ENCODE results near the gene CFAP74. TPM values are rescaled to one million over a fixed set of nuclear protein-coding genes. Genes with fewer than 3 reads are reported as not detected.
A peak's percentile ranks its signal among the peaks of the same experiment; 100 is the strongest.

Gene CFAP74
- total and polyA plus RNA-seq, 12 donors: 0.03 TPM; not detected in 11

GRCh38 chr1:1919304-1920056 is 84.1 kb downstream of the CFAP74 start:
- Histone ChIP-seq H3K4me1 (peaks cover 10 to 19% (median 13%) of the 10 kb centered on the region in 9 donors), H3K9me3 (no peaks in the 10 kb centered on the region), H3K4me3 (peak overlapping the region in 9 of 10 donors; percentile 36 to 73 (median 57)), H3K27me3 (no peaks in the 10 kb centered on the region), H3K27ac (peak overlapping the region in 9 of 10 donors; percentile 4 to 65 (median 49)), H3K36me3 (no peaks in the 10 kb centered on the region)
- WGBS, 2 donors: 9% methylated on average over 56 to 62 of the region's 62 CpGs
- TF ChIP-seq CTCF (IDR thresholded peaks at IDR 0.05): no peak
- peak; percentile 98 to 100 for DNase-seq
- ATAC-seq: peak; percentile 87 to 96 (median 93)
- intact Hi-C loops (cut with DNase I): no loop called here

DNA sequence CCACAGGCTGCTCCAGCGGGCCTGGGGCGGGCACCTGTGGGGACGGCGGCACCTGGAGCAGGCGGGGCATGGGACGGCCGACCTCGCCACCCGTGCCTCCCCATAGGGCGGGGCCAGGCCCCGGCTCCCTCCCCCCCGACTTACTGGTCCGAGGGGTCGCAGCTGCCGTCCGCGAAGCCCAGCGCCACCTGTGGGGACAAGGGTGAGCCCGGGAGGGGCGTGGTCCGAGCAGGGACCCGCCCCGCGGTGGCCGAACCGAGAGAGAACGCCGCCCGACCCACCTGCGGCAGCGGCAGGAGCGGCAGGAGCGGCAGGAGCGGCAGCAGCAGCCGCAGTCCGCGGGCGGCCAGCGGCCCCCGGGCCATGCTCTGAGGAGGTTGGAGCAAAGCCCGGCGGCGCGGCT is 84.7 kb downstream of the CFAP74 start, which contains the start of gene TMEM52:
Gene TMEM52, minus strand, starts transcription at position 379 of the 403 bp plus-strand sequence. Its CDS starts 14 bp downstream, at position 365.
- ATAC-seq: peak in 1 of 8 donors; percentile 28
- no peaks in the 10 kb centered on the region for H3K36me3 ChIP-seq
- peak in 1 of 9 donors; percentile 15 for TF ChIP-seq CTCF (IDR thresholded peaks at IDR 0.05)
- no peak for DNase-seq
- H3K4me1 ChIP-seq: peaks cover 10 to 19% (median 13%) of the 10 kb centered on the region in 9 donors
- intact Hi-C loops (cut with DNase I): no loop called here
- peak within 1 kb of the TSS in 9 of 10 donors; percentile 4 to 65 (median 49) for H3K27ac ChIP-seq
- peak within 1 kb of the TSS; percentile 31 to 73 (median 56) for H3K4me3 ChIP-seq
- H3K9me3 ChIP-seq: no peaks in the 10 kb centered on the region
- H3K27me3 ChIP-seq: no peaks in the 10 kb centered on the region
- WGBS, 2 donors: 1% methylated on average over 23 to 44 of the region's 44 CpGs

GRCh38 chr1:1917995-1918900 is 85.3 kb downstream of the CFAP74 start:
- no peak for TF ChIP-seq CTCF (IDR thresholded peaks at IDR 0.05)
- ATAC-seq (peak in 1 of 8 donors; percentile 0), DNase-seq (no peak)
- no peaks in the 10 kb centered on the region for H3K36me3 ChIP-seq
- 43 to 53% methylated on average over 38 to 46 of the region's 46 CpGs for WGBS, 2 donors
- H3K4me3 ChIP-seq: peak overlapping the region; percentile 31 to 73 (median 56)
- no peaks in the 10 kb centered on the region for H3K27me3 ChIP-seq
- intact Hi-C loops (cut with DNase I): no loop called here
- peak overlapping the region in 3 of 10 donors; percentile 2 to 65 (median 3) for H3K27ac ChIP-seq
- H3K9me3 ChIP-seq: no peaks in the 10 kb centered on the region
- peaks cover 10 to 19% (median 13%) of the 10 kb centered on the region in 9 donors for H3K4me1 ChIP-seq

GRCh38 chr1:1917304-1917976 is 86.1 kb downstream of the CFAP74 start:
- Histone ChIP-seq H3K4me1 (peaks cover 10 to 19% (median 13%) of the 10 kb centered on the region in 9 donors), H3K36me3 (no peaks in the 10 kb centered on the region), H3K4me3 (no peak overlapping the region), H3K9me3 (no peaks in the 10 kb centered on the region), H3K27me3 (no peaks in the 10 kb centered on the region), H3K27ac (no peak overlapping the region)
- intact Hi-C loops (cut with DNase I): no loop called here
- DNase-seq: no peak
- ATAC-seq: no peak
- WGBS, 2 donors: 93 to 96% methylated on average over 14 of the region's 14 CpGs
- TF ChIP-seq CTCF (IDR thresholded peaks at IDR 0.05): no peak
